Type B pancreatic cell (in vitro differentiated cells): ENCODE measurements around the gene ENKUR. TPM values are rescaled to one million over a fixed set of nuclear protein-coding genes. Genes with fewer than 3 reads are reported as not detected.

Source experiments
- DNase-seq: peaks from one replicate; pipeline ENCODE4 v3.0.0; 2021; ENCODE audit warnings: mixed read lengths; ENCODE audit not compliant: unreplicated experiment; ENCODE audit errors: extremely low spot score
- H3K27ac Mint-ChIP-seq: 2 replicates; pipeline ENCODE4 v1.8.0; 2021; ENCODE audit warnings: mild to moderate bottlenecking, mixed read lengths
- H3K27me3 Mint-ChIP-seq: 2 replicates; pipeline ENCODE4 v1.8.0; 2021; ENCODE audit warnings: mixed read lengths
- H3K36me3 Mint-ChIP-seq: 2 replicates; pipeline ENCODE4 v1.8.0; 2021; ENCODE audit warnings: mixed read lengths
- H3K4me1 Mint-ChIP-seq: one replicate; pipeline ENCODE4 v1.8.0; 2021; ENCODE audit warnings: mixed read lengths; ENCODE audit not compliant: unreplicated experiment
- H3K4me3 Mint-ChIP-seq: 2 replicates; pipeline ENCODE4 v1.8.0; 2021; ENCODE audit warnings: mild to moderate bottlenecking, mixed read lengths
- H3K9me3 Mint-ChIP-seq: 2 replicates; pipeline ENCODE4 v1.8.0; 2021; ENCODE audit warnings: mixed read lengths
- total RNA-seq: library from RNA; stranded (reverse); gene quantifications from 2 replicates; pipeline ENCODE4 v1.2.1, GENCODE V29; 2021; ENCODE audit warnings: low replicate concordance
- TF ChIP-seq, protein P1 (sequence below): fragments of 200-600 bp; sonication (generic); conservative IDR thresholded peaks from 2 replicates; pipeline ENCODE4 v1.5.0; 2021; ENCODE audit warnings: antibody characterized with exemption, mild to moderate bottlenecking

ENKUR gene
- total RNA-seq, 1 donor from 2014 or later, result 7.2 TPM

DNA sequence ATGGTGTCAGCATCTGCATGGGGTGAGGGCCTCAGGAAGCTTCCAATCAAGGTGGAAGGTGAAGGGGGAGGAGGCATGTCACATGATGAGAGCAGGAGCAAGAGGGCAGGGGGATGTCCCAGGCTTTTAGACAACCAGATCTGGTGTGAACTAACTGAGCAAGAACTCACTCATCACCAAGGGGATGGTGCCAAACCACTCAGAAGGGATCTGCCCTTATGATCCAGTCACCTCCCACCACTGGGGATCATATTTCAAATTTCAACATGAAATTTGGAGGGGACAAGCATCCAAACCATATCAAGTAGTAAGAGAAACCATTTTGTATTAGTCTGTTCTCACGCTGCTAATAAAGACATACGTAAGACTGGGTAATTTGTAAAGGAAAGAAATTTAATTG, 34.0 kb upstream of the ENKUR start:
- no peak overlapping the region for H3K4me3 Mint-ChIP-seq
- TF ChIP-seq, protein P1, sequence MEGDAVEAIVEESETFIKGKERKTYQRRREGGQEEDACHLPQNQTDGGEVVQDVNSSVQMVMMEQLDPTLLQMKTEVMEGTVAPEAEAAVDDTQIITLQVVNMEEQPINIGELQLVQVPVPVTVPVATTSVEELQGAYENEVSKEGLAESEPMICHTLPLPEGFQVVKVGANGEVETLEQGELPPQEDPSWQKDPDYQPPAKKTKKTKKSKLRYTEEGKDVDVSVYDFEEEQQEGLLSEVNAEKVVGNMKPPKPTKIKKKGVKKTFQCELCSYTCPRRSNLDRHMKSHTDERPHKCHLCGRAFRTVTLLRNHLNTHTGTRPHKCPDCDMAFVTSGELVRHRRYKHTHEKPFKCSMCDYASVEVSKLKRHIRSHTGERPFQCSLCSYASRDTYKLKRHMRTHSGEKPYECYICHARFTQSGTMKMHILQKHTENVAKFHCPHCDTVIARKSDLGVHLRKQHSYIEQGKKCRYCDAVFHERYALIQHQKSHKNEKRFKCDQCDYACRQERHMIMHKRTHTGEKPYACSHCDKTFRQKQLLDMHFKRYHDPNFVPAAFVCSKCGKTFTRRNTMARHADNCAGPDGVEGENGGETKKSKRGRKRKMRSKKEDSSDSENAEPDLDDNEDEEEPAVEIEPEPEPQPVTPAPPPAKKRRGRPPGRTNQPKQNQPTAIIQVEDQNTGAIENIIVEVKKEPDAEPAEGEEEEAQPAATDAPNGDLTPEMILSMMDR, result no peak
- H3K27me3 Mint-ChIP-seq, result peaks cover 6% of the 10 kb centered on the region
- H3K9me3 Mint-ChIP-seq, result peaks cover 18% of the 10 kb centered on the region
- DNase-seq, result no peak
- no peaks in the 10 kb centered on the region for H3K4me1 Mint-ChIP-seq
- H3K27ac Mint-ChIP-seq, result no peak overlapping the region
- no peaks in the 10 kb centered on the region for H3K36me3 Mint-ChIP-seq

DNA sequence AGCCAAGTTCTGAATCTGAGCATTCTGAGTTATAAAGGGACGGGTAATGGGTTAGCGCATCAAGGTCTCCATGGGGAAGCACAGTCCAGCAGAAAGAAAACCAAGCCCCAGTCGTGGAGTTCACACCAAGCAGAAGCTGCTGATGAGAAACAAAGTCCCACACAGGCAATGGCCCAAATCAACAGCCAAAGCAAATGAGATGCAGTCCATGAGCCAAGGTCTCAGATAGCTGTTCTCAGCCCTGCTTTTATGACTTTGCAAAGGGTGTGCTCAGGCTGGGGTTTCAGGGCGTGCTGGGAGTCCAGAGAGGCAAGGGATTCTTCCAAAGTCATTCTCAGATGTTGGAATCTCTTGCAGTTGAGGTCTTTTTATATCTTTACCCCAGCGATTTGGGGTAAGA, 32.5 kb upstream of the ENKUR start:
- H3K4me3 Mint-ChIP-seq, result no peak overlapping the region
- H3K4me1 Mint-ChIP-seq, result no peaks in the 10 kb centered on the region
- no peaks in the 10 kb centered on the region for H3K36me3 Mint-ChIP-seq
- H3K27me3 Mint-ChIP-seq, result peaks cover 6% of the 10 kb centered on the region
- TF ChIP-seq, protein P1, result no peak
- no peak for DNase-seq
- H3K9me3 Mint-ChIP-seq, result peaks cover 18% of the 10 kb centered on the region
- H3K27ac Mint-ChIP-seq, result no peak overlapping the region

DNA sequence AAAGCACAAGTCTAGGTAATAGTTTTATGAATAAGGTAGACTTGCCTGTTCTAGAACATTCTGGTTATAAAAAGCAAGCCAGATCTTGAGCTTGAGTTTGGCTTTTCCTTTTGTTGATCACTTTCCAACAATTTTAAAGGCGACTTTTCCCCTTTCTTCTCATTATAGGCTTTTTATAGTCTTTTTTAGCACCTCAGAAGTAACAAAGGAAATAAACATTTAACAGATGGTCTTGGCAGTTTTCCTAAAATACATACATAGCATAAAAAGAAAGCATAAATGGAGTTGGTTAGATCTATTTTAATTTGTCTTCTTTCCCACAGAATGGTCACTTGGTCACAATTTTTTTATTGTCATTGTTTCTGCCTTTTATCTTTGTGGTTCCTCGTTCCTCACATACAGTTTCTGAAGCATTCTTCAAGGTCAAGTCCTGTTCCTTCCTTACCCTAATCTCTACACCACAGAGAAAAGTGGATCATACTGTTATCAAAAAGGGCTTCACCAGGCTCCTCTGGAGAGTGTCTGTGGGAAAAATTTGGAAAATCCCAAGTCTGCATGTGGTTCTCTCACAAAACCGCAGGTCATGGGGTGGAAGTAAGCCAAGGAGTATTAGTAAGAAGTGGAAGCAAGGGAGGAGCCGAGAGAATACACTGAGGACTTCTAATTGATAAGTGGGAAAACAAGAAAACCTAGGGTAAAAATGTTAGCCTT, 31.8 kb upstream of the ENKUR start:
- H3K27ac Mint-ChIP-seq, result no peak overlapping the region
- peaks cover 18% of the 10 kb centered on the region for H3K9me3 Mint-ChIP-seq
- TF ChIP-seq, protein P1, result no peak
- no peaks in the 10 kb centered on the region for H3K4me1 Mint-ChIP-seq
- no peak overlapping the region for H3K4me3 Mint-ChIP-seq
- H3K36me3 Mint-ChIP-seq, result no peaks in the 10 kb centered on the region
- H3K27me3 Mint-ChIP-seq, result peaks cover 6% of the 10 kb centered on the region
- DNase-seq, result no peak

DNA sequence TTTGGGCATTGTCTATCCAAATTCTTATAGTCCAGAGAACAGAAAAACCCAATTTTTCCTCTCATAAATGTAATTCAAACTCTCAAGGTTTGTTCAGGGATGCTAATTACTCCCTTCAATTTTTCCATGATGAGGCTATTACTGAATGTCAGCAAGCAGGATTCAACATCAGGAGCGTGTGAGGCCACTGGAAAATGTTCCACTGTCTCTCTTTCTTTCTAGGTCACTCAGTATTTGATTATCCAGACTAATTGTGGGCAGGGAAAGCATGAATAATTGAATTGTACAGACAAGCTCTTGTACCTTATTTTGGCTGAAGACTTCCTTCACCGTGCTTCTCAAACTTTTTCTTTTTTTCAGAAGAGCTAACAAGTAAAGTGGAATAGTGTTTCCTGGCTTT, 31.1 kb upstream of the ENKUR start:
- no peak for DNase-seq
- Mint-ChIP-seq H3K4me3 (no peak overlapping the region), H3K4me1 (no peaks in the 10 kb centered on the region), H3K9me3 (peaks cover 18% of the 10 kb centered on the region), H3K27ac (no peak overlapping the region), H3K27me3 (peaks cover 6% of the 10 kb centered on the region), H3K36me3 (no peaks in the 10 kb centered on the region)
- TF ChIP-seq, protein P1, result no peak

DNA sequence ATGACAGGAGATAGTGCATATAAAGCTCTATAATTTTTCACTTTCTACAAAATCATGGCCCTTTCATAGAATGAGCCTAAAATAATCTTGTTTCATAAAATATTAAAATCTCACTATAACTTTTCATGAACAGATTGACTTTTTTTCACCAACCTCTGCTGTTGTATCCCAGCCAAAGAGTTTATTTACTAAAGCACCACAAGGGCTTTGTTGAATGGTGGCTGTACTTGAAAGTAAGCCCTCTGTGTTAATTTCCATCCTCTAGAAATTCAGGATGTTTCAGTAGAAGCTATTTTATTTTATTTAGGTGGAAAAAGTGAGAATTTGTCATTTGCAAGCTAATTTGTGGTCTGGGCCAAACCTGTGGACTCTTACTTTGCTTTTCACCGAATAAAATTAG, 30.7 kb upstream of the ENKUR start:
- no peak for DNase-seq
- Mint-ChIP-seq H3K4me3 (no peak overlapping the region), H3K36me3 (no peaks in the 10 kb centered on the region), H3K27me3 (peaks cover 6% of the 10 kb centered on the region), H3K27ac (no peak overlapping the region), H3K9me3 (peaks cover 18% of the 10 kb centered on the region), H3K4me1 (no peaks in the 10 kb centered on the region)
- TF ChIP-seq, protein P1, result no peak

DNA sequence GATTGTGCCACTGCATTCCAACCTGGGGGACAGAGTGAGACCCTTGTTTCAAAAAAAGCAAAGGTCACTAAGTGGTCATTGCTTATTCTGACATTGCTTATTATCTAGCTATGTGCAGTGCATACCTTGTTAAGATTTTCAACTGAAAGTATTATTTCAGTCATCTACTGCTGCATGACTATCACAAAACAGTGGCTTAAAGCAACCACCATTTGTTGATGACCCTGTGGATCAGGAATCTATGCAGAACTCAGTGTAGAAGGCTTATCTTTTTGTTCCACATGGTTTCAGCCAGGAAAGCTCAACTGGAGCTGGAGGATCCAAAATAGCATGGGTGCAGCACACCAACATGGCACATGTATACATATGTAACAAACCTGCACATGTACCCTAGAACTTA, 23.6 kb upstream of the ENKUR start:
- Mint-ChIP-seq H3K27ac (no peak overlapping the region), H3K27me3 (no peaks in the 10 kb centered on the region), H3K9me3 (no peaks in the 10 kb centered on the region), H3K36me3 (no peaks in the 10 kb centered on the region), H3K4me1 (no peaks in the 10 kb centered on the region), H3K4me3 (no peak overlapping the region)
- DNase-seq, result no peak
- TF ChIP-seq, protein P1, result no peak
